ENCODE measurements around the gene LIME1. TPM values are rescaled to one million over a fixed set of nuclear protein-coding genes. Genes with fewer than 3 reads are reported as not detected.

The LIME1 gene
- total and polyA plus RNA-seq, 2 of the 8 experiments (the other 6 are each of a cell fraction or from before 2014, with no cell fraction given) = 4.5 to 5.9 TPM

GRCh38 chr20:63750807-63751470, 14.5 kb downstream of the LIME1 start (continued):
- TF ChIP-seq RNF2 (IDR thresholded peaks at IDR 0.05; ENCODE audit: borderline replicate concordance, low read depth, low read length, missing control alignments, poor library complexity, severe bottlenecking) (no peak), JUN (IDR thresholded peaks at IDR 0.05; ENCODE audit: low read depth, low read length) (no peak), GTF2F1 (IDR thresholded peaks at IDR 0.05; ENCODE audit: borderline replicate concordance, low read depth, low read length) (no peak), KDM1A (IDR thresholded peaks at IDR 0.05; ENCODE audit: borderline replicate concordance, low read length) (no peak), NANOG (IDR thresholded peaks at IDR 0.05; ENCODE audit: insufficient read depth, low read depth, low read length, poor library complexity, severe bottlenecking) (no peak), TBP (IDR thresholded peaks at IDR 0.05; ENCODE audit: low read depth, low read length) (no peak)
